ENCODE results near the gene INTS11. TPM values are rescaled to one million over a fixed set of nuclear protein-coding genes. Genes with fewer than 3 reads are reported as not detected.

Gene INTS11
- total and polyA plus RNA-seq, 2 of the 13 experiments (the other 11 are each of a cell fraction or from before 2014, with no cell fraction given), result 52.8 to 94.8 TPM

DNA sequence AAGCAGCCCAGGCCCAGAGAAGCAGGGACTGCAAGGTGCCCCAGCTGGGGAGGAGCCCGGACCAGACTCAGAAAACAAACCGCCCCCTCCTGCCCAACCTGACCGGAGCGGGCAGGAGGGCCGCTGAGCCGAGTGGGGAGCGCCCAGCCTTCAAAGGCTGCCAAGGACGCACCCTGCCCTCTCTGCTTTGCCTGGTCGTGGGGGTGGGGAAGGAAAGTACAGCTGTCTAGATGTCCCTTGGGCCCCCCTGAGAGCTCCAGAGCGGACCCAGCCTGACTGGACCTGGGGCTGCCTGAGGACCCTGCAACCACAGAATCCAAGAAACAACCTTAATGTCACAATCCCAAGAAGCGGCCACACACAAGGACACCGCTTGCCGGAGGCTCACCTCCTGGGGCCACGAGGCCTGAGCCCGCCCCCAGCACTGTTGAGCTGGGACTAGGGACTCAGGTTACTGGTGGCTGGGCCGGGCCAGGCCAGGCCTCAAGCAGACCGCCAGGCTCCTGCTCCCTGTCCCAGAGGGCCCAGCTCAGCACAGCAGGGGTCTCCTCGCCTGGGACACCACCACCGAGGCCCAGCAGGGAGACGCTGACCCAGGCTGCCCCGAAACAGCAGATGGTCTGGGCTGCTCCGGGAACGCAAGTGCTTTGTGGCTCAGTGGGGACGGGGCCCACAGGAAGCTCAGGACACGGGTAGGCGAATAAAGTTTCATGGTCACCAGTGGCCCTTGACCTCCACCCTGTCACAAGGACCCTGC is 23.4 kb upstream of the INTS11 start (continued):
- TF ChIP-seq, protein P1, sequence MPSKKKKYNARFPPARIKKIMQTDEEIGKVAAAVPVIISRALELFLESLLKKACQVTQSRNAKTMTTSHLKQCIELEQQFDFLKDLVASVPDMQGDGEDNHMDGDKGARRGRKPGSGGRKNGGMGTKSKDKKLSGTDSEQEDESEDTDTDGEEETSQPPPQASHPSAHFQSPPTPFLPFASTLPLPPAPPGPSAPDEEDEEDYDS (CRISPR knock-in tag; IDR thresholded peaks at IDR 0.05), result peak; percentile 53
- TF ChIP-seq ZFX (CRISPR knock-in tag; IDR thresholded peaks at IDR 0.05; ENCODE audit: low read depth) (peak; percentile 94), DNMT3B (CRISPR knock-in tag; conservative IDR thresholded peaks at IDR 0.05) (no peak), ZSCAN29 (CRISPR knock-in tag; conservative IDR thresholded peaks at IDR 0.05) (no peak), TCF7 (IDR thresholded peaks at IDR 0.05; ENCODE audit: low read depth) (0 out of 2 replicates have a peak, but pooled peaks have one; percentile 59), GABPB1 (CRISPR knock-in tag; IDR thresholded peaks at IDR 0.05) (peak; percentile 63), SRF (IDR thresholded peaks at IDR 0.05; ENCODE audit: low read depth, low read length) (no peak), NFE2L2 (IDR thresholded peaks at IDR 0.05; ENCODE audit: low read length) (no peak), ZNF354B (CRISPR knock-in tag; IDR thresholded peaks at IDR 0.05) (no peak), ZSCAN12 (CRISPR knock-in tag; IDR thresholded peaks at IDR 0.05) (no peak), HHEX (CRISPR knock-in tag; IDR thresholded peaks at IDR 0.05) (no peak), ZNF768 (CRISPR knock-in tag; IDR thresholded peaks at IDR 0.05) (no peak)
- TF ChIP-seq, protein P2, sequence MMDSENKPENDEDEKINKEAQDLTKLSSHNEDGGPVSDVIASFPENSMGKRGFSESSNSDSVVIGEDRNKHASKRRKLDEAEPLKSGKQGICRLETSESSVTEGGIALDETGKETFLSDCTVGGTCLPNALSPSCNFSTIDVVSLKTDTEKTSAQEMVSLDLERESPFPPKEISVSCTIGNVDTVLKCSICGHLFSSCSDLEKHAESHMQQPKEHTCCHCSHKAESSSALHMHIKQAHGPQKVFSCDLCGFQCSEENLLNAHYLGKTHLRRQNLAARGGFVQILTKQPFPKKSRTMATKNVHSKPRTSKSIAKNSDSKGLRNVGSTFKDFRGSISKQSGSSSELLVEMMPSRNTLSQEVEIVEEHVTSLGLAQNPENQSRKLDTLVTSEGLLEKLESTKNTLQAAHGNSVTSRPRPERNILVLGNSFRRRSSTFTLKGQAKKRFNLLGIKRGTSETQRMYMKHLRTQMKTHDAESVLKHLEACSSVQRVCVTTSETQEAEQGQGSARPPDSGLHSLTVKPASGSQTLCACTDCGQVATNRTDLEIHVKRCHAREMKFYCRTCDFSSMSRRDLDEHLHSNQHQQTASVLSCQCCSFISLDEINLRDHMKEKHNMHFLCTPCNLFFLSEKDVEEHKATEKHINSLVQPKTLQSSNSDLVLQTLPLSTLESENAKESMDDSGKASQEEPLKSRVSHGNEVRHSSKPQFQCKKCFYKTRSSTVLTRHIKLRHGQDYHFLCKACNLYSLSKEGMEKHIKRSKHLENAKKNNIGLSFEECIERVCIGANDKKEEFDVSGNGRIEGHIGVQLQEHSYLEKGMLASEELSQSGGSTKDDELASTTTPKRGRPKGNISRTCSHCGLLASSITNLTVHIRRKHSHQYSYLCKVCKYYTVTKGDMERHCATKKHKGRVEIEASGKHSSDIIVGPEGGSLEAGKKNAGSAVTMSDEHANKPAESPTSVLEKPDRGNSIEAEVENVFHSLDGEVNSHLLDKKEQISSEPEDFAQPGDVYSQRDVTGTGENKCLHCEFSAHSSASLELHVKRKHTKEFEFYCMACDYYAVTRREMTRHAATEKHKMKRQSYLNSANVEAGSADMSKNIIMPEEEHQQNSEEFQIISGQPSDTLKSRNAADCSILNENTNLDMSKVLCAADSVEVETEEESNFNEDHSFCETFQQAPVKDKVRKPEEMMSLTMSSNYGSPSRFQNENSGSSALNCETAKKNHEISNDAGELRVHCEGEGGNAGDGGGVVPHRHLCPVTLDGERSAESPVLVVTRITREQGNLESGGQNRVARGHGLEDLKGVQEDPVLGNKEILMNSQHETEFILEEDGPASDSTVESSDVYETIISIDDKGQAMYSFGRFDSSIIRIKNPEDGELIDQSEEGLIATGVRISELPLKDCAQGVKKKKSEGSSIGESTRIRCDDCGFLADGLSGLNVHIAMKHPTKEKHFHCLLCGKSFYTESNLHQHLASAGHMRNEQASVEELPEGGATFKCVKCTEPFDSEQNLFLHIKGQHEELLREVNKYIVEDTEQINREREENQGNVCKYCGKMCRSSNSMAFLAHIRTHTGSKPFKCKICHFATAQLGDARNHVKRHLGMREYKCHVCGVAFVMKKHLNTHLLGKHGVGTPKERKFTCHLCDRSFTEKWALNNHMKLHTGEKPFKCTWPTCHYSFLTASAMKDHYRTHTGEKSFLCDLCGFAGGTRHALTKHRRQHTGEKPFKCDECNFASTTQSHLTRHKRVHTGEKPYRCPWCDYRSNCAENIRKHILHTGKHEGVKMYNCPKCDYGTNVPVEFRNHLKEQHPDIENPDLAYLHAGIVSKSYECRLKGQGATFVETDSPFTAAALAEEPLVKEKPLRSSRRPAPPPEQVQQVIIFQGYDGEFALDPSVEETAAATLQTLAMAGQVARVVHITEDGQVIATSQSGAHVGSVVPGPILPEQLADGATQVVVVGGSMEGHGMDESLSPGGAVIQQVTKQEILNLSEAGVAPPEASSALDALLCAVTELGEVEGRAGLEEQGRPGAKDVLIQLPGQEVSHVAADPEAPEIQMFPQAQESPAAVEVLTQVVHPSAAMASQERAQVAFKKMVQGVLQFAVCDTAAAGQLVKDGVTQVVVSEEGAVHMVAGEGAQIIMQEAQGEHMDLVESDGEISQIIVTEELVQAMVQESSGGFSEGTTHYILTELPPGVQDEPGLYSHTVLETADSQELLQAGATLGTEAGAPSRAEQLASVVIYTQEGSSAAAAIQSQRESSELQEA (CRISPR knock-in tag; IDR thresholded peaks at IDR 0.05; ENCODE audit: not compliant biosample characterization), result peak; percentile 26
- TF ChIP-seq, protein P3, sequence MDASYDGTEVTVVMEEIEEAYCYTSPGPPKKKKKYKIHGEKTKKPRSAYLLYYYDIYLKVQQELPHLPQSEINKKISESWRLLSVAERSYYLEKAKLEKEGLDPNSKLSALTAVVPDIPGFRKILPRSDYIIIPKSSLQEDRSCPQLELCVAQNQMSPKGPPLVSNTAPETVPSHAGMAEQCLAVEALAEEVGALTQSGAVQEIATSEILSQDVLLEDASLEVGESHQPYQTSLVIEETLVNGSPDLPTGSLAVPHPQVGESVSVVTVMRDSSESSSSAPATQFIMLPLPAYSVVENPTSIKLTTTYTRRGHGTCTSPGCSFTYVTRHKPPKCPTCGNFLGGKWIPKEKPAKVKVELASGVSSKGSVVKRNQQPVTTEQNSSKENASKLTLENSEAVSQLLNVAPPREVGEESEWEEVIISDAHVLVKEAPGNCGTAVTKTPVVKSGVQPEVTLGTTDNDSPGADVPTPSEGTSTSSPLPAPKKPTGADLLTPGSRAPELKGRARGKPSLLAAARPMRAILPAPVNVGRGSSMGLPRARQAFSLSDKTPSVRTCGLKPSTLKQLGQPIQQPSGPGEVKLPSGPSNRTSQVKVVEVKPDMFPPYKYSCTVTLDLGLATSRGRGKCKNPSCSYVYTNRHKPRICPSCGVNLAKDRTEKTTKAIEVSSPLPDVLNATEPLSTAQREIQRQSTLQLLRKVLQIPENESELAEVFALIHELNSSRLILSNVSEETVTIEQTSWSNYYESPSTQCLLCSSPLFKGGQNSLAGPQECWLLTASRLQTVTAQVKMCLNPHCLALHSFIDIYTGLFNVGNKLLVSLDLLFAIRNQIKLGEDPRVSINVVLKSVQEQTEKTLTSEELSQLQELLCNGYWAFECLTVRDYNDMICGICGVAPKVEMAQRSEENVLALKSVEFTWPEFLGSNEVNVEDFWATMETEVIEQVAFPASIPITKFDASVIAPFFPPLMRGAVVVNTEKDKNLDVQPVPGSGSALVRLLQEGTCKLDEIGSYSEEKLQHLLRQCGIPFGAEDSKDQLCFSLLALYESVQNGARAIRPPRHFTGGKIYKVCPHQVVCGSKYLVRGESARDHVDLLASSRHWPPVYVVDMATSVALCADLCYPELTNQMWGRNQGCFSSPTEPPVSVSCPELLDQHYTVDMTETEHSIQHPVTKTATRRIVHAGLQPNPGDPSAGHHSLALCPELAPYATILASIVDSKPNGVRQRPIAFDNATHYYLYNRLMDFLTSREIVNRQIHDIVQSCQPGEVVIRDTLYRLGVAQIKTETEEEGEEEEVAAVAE (CRISPR knock-in tag; IDR thresholded peaks at IDR 0.05; ENCODE audit: borderline replicate concordance), result 0 out of 2 replicates have a peak, but pooled peaks have one; percentile 15
- TF ChIP-seq, protein P4, sequence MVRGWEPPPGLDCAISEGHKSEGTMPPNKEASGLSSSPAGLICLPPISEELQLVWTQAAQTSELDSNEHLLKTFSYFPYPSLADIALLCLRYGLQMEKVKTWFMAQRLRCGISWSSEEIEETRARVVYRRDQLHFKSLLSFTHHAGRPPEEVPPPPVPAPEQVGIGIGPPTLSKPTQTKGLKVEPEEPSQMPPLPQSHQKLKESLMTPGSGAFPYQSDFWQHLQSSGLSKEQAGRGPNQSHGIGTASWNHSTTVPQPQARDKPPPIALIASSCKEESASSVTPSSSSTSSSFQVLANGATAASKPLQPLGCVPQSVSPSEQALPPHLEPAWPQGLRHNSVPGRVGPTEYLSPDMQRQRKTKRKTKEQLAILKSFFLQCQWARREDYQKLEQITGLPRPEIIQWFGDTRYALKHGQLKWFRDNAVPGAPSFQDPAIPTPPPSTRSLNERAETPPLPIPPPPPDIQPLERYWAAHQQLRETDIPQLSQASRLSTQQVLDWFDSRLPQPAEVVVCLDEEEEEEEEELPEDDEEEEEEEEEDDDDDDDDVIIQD (CRISPR knock-in tag; IDR thresholded peaks at IDR 0.05; ENCODE audit: low read depth), result peak; percentile 65; the same call in 1 of the 2 replicates
